HG03064 (cell line): ENCODE results near the gene COIL.
"Not testable (repeated sequence)": the region's sequence is repeated elsewhere in the genome, so short reads cannot be mapped to it uniquely, and the experiment has no call there.

Experiments used
- ATAC-seq: cut with Tn5 transposase; IDR thresholded peaks from one replicate; pipeline ENCODE4 v1.9.1; 2021; ENCODE audit warnings: low read depth; ENCODE audit not compliant: unreplicated experiment

The COIL gene, protein sequence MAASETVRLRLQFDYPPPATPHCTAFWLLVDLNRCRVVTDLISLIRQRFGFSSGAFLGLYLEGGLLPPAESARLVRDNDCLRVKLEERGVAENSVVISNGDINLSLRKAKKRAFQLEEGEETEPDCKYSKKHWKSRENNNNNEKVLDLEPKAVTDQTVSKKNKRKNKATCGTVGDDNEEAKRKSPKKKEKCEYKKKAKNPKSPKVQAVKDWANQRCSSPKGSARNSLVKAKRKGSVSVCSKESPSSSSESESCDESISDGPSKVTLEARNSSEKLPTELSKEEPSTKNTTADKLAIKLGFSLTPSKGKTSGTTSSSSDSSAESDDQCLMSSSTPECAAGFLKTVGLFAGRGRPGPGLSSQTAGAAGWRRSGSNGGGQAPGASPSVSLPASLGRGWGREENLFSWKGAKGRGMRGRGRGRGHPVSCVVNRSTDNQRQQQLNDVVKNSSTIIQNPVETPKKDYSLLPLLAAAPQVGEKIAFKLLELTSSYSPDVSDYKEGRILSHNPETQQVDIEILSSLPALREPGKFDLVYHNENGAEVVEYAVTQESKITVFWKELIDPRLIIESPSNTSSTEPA

DNA sequence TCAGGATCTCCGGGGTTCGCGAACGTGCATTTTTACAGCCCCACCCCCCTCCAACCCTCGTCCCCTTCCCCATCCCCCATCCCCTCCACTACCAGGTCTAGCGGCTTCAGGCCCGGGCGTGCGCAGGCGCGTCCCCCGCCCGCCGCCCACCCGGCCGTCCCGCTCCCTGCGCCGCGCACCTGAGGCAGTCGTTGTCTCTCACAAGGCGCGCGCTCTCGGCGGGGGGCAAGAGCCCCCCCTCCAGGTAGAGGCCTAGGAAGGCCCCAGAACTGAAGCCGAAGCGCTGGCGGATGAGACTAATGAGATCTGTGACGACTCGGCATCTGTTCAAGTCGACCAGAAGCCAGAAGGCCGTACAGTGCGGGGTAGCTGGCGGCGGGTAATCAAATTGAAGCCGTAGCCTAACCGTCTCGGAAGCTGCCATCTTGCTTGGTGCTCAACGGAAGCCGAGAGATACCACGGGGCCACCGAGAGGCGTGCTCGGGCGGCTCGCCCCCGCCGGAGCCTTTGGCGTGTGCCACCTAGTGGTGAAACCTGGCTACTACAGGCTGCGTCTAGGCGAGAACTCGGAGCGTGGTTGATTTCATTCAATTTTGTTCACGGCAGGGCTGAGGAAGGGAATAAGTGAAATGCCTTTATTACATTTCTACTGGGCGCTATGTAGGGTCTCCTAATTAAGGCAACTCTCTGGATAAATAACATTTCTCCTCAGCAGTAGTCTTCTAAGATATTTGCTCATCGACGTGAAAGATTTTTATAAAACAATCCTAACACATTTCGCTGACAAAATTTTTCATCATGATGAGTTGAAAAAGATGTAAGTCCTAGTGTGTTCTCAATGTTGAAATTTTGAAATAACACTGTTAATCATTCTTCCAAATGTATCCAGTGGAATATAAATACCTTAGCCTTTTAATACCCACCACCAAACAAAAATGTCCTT lies at the start of gene COIL:
TSS of gene COIL (minus strand) at position 455 of the 943 bp plus-strand sequence. CDS start at position 424, 31 bp downstream.
- ATAC-seq, result peak; percentile 95

DNA sequence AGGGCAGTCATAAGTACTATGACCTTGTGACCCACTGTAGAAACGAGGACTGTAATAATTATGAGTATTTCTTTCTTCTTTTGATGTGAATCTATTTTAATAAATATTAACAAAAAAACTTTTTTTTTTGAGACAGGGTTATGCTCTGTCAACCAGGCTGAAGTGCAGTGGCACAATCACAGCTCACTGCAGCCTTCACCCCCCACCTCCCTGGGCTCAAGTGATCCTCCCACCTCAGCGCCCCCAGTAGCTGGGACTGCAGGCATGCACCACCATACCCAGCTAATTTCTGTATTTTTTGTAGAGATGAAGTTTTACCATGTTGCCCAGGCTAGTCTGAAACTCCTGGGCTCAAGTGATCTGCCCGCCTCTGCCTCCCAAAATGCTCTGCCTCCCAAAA lies 49.6 kb upstream of the COIL start:
- ATAC-seq, result no peak

DNA sequence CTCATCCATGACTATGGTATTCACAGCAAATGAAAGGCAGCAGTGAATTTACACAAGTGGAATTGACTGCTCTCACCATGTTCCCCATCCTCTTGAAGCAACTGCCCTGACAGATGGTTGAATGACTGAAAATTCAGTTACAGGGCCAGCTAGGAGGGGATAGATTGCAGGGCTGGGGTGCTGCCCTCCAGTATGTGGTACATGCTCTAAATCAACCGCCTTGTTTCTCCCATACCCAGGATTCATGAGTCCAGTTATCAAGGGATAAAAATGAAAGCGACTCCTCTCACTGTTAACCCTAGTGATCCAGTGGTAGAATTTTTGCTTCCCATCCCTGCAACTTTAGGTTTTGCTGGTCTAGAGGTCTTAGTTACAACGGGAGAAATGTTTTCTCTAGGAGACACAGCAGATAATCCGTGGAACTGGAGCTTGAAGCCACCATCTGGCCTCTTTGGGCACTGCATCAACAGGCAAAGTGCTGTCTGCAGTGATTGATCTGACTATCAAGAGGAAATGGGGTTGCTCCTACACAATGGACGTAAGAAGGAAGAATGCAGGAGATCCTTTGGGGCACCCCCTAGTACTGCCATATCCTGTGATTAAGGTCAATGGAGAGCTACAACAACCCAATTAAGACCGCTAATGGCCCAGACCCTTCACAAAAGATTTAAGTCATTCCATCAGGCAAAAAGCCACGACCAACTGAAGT lies 49.0 kb upstream of the COIL start:
- peak; percentile 63 for ATAC-seq

DNA sequence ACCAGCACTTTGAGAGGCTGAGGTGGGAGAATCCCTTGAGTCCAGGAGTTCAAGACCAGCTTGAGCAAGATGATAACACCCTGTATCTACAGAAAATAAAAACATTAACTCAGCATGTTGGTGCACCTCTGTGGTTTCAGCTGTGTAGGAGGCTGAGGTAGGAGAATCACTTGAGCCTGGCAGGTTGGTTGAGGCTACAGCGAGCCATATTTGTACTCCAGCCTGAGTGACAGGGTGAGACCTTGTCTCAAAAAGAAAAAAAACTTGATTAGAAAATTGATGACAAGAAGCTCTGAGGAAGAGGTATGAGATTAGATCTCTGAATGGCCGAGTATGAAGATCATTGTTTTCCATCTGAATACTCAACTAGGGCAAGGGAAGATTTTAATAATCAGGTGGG lies 48.1 kb upstream of the COIL start:
- no peak for ATAC-seq

DNA sequence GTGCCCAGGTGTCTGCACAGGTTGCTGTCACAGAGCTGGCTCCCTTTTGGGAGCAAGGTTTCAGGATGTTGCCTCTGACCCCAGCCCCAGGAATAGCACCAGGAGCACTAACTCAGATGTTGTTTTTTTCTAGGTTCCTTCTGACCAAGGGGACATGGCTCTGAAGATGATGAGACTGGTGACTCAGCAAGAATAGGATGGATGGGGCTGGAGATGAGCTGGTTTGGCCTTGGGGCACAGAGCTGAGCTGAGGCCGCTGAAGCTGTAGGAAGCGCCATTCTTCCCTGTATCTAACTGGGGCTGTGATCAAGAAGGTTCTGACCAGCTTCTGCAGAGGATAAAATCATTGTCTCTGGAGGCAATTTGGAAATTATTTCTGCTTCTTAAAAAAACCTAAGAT lies 45.2 kb upstream of the COIL start:
- no peak for ATAC-seq

DNA sequence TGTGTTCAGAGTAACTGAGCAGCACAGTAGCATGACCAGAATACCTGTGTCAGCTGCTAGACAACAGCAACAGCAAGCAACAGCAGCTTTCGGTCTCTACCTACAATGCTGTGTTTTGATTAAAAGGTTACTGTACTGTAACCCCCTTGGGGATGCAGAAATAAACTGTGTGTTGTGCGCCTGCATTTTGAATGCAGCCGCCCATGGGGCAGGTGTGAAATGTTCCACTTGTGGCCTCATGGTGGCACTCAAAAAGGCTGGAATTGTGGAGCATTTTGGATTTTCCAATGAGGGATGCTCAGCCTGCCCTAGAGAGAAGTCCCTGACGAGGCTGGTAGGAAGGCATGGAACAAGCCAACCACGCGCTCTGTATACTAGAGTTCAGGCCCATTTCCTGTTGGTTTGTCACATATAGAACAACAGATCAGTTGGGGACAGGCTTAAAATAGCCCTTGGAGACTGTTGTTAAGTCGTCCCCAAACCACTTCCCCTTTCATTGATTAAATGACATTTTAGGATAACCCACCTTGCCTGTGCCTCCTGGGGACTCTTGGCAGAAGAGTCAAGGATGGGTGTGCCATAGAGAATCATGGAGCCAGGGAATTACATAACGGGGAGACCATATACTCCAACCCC lies 44.2 kb upstream of the COIL start:
- ATAC-seq, result peak; percentile 75

DNA sequence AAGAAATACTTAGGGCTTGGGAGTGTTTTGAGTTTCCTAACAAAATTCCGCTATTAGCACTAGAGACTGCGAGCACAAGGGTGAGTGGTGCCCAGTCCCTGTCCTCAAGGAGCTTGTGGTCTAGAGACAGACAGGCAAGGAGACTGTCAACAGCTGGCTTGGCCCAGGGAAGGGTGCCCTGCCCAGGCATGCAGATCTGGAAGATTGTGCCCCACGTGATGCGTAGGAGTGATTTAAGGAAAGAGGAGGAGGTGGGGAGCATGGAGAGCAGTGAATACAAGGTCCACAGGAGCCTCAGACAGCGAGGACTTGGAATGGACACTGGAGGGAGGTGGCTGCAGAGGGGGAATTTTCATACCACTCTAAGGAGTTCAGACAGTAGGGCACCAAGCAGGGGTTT lies 42.1 kb upstream of the COIL start:
- no peak for ATAC-seq

DNA sequence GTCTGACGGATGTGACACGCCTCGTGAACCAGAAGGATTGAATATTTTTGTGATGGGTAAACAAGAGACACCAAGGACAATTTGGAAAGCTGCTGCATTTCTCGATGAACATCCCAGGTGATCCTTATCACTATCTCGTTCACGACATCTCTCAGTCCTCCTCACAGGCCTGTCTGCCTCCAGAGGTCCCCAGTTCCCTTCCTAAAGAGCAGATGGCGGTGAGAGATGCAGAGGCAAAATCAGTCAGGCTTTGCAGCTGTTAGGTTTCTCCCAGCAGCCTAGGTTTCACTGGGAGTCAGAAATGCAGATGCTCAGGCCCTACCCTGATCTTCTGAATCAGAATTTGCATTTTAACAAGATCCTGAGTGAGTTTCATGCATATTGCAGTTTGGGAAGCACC lies 40.7 kb upstream of the COIL start:
- ATAC-seq, result no peak

DNA sequence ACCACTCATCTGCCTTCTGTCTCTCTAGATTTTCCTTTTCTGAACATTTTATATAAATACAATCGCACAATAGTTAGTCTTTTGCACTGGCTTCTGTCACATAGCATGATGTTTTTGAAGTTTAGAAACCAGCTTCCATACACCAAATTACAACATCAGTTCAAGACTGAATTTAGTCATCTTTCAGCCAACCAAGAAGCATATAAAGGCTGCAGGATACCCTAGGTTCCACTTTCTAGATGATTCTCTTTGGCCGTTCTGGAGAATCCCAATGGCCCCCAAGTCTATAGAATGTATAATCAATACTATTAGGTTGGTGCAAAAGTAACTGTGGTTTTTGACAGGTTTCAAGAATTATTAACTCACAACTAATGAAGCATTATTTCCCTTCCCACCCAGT lies 36.5 kb upstream of the COIL start:
- ATAC-seq, result no peak

DNA sequence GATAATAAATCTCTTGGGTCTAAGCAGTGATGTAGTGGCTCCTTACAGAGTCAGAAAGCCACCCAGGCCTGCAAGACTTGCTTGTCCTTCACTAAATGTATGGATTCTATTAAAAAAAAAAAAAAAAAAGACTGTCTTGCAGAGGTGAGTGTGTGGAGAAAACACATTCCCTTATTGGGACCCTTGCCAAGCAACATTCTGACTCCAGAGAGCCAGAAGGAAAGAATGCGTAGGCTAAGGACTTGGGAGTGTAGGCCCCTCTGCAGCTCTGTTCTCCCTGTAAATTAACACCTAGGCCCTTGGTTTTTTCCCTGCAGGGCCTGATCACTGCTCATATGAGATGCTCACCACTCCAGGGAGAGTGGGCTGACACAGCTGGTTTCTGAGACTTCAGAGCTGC lies 34.9 kb upstream of the COIL start:
- ATAC-seq, result no peak

DNA sequence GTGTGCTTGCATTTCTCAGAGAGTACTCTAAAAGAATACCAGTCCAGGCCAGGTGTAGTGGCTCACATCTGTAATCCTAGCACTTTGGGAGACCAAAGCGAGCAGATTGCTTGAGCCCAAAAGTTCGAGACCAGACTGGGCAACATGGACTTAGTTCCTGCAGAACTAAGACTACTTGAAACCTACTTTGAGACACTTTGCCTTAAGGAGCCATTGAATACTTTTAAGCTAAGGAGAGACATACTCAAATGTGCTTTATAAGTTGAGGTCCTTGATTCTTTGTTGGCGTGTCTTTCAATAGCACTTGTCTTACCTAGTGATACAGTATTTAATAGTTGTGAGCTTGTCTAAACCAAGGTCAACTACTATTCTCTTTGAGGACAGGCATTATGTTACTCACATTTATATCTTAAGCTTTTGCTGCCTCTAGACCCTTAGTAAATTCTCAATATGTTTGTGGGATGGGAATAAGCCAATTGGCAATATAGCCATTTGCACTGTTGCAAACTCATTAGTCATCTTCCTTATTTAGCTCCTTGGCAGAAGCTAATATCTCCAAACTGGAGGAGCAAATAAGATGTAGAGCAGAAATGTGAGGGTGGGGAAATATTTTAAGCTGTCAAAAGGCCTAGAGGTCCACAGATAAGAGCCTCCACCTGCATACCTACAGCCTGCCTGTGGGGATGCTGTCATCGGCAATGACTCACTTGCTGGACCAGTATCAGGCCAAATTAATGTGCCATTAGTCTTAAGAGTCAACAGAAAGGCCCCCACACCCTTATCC lies 33.4 kb upstream of the COIL start:
- no peak for ATAC-seq

DNA sequence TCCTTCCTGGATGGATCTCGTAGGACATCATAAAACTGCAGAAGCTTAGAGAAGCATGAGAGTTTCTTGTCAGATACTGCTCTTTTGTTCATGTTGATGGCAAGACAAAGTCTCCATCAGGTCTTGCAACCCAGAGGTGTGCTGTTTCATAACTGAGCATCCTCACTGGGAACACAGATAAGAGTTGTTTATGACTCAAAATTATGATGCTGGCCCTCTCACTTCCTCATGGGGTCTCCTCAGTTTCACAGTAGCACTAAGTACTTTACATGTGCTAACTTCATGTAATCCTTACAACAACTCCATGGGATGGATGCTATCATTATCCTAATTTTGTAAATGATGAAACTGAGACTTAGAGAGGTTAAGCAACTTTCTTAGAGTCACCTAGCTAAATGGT lies 31.5 kb upstream of the COIL start:
- ATAC-seq, result no peak

DNA sequence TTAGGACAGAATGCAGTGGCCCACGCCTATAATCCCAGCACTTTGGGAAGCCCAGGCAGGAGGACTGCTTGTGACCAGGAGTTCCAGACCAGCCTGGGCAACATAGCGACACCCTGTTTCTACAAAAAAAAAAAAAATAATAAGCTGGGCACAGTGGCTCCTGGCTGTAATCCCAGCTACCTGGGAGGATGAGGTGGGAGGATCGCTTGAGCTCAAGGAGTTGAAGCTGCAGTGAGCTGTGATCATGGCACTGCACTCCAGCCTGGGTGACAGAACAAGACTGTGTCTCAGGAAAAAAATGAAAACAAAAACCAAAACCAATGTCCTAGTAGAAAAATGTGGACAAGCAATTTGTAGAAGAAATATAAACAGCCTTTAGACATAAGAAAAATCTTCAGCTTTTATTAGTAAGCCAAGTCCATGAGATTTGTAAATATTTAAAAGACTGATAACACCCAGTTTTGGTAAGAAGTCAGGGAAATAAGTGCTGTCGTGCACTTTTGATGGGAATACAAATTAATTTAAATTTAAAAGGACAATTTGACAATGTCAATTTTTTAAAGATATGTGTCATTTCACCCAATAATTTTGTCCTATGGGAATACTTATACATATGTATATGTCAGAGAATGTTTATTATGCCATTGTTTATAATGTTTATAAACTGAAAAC lies 28.2 kb upstream of the COIL start:
- ATAC-seq, result no peak

DNA sequence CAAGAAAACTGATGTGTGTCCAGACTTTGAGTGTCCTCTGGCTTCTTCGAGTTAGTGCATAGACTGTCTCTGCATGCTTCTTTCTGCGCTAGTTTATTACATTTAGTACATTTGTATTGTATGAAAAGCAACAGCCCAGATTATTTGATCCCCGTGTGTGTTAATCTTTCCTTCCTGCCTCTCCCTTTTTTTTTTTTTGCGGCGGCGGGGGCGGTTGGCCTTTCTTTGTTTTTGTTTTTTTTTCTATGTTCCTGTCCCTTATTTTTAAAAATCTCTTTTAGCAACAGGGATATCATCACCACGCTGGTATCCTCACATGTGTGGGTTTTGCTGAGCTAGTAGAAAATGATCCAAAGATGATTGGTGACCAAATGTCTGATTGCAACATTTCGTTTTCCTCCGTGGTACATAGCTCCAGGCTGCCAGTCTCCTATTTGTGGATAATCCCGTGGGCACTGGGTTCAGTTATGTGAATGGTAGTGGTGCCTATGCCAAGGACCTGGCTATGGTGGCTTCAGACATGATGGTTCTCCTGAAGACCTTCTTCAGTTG lies 26.5 kb upstream of the COIL start:
- ATAC-seq, result no peak

DNA sequence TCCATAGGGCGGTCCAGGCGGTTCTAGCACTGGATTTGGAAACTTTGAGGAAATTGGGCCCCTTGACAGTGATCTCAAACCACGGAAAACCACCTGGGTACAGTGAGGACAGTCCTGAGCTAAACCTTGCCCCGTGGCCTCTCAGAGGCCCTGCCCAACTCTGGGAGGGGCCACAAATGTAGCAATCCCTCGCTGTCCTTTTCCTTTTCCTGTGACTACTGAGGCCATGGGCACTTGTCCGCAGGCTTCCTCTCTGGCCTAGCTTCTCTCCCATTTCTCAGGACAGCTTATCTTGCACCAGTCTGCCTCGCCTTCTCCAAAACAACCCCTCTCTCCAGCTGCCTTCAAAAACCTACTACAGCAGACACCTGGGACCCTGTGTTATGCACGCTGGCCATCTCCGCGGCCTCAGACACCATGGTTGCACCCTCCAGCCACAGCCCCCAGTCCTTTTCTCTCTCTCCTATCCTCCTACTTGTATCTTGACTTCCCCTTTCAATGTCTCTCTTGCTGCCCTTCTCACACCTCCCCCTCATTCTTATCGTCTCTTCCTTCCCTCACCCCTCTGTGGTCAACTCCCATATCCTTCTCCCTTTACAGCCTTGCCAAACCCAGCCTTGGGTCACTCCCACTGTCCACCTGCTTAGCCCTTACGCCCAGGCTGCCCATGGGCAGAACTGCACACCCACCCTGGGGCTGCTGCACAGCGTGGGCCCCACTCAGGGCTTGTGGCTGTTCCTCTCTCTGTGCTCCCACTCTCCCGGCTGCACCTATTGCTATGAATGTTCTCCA lies 24.7 kb upstream of the COIL start:
- no peak for ATAC-seq

DNA sequence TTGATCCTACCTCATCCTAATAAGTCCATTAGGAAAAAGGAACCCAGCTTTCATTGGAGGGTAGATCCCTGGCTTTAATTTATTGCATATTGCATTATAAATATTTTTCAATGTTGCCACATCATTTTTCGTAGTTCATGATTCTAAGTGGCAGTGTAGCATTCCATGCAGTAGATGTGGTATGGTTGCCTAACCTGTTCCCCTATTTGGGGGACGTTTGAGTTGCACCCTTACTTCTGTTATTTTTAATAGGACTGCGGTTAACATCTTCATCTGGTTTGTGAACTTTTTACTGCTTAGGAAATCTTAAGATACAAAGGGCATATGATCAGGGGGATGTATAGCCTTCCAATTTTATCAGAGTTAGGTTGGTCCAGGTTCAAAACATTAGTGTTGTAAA lies 22.5 kb upstream of the COIL start:
- ATAC-seq, result no peak

DNA sequence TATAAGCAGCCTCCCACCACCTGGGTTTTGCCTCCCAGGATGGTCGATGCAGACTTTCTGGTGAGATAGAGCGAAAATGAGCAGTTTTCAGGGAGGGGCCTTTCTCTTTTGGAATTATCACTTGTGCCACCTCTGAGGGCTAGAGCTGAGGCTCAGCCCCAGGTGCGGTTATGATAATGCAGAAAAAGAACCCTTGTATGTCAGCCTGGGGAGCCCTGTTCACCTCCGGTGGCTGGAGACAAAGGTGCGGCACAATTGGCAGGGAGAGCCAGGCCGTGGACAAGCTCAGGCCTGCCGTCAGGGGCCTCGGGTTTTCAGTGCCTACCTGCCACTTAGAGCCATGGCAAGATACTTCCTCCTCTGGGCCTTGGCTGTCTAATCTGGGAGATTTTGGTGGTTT lies 21.5 kb upstream of the COIL start:
- no peak for ATAC-seq

DNA sequence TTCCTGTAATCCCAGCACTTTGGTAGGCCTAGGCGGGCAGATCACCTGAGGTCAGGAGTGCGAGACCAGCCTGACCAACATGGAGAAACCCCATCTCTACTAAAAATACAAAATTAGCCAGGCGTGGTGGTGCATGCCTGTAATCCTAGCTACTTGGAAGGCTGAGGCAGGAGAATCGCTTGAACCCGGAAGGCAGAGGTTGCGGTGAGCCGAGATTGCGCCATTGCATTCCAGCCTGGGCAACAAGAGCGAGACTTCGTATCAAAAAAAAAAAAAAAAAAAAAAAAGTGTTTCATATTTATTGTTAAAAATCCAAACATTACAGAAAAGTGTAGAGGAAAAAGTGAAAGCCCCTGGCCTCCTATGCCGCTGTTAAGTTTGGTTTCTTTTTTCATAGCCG lies 19.7 kb upstream of the COIL start:
- ATAC-seq, result not testable (repeated sequence)
